ENCODE results near the gene P3H2.
"Not testable (repeated sequence)": the region's sequence is repeated elsewhere in the genome, so short reads cannot be mapped to it uniquely, and the experiment has no call there.

Gene P3H2

GRCh38 chr3:190074817-190075216, 45.9 kb downstream of the P3H2 start (continued):
- TF ChIP-seq ZBTB11 (tag by site-specific recombination; conservative IDR thresholded peaks at IDR 0.05; ENCODE audit: low read depth): no peak

GRCh38 chr3:190073264-190074008, 47.3 kb downstream of the P3H2 start:
- Histone ChIP-seq H3K9me3 (ENCODE audit: control insufficient read depth, insufficient read depth, low read depth, low read length) (no peaks in the 10 kb centered on the region), H3K4me3 (ENCODE audit: low read depth, low read length) (no peak overlapping the region), H3K4me1 (ENCODE audit: control insufficient read depth, insufficient read depth, low read length) (no peaks in the 10 kb centered on the region; the same call in 1 of the 2 replicates), H3K36me3 (ENCODE audit: control insufficient read depth in 2 of 2, insufficient read depth in 1 of 2, low read length in 2 of 2) (no peaks in the 10 kb centered on the region), H3K27ac (ENCODE audit: extremely low read depth, low read depth, low read length) (no peak overlapping the region)
- TF ChIP-seq TRIM28 (IDR thresholded peaks at IDR 0.05; ENCODE audit: borderline replicate concordance, low read length) (peak; percentile 59; the same call in 1 of the 2 replicates), SP2 (tag by site-specific recombination; IDR thresholded peaks at IDR 0.05) (no peak), ZBTB44 (tag by site-specific recombination; IDR thresholded peaks at IDR 0.05) (no peak), PRDM6 (tag by site-specific recombination; IDR thresholded peaks at IDR 0.05) (no peak), ZNF777 (tag by site-specific recombination; IDR thresholded peaks at IDR 0.05; ENCODE audit: borderline replicate concordance) (no peak), GFI1B (tag by site-specific recombination; IDR thresholded peaks at IDR 0.05) (no peak), IKZF3 (tag by site-specific recombination; IDR thresholded peaks at IDR 0.05) (no peak), ZNF670 (tag by site-specific recombination; IDR thresholded peaks at IDR 0.05; ENCODE audit: low read depth) (no peak)
- ChIA-PET CTCF (interaction anchor here (1.6 kb wide), 1 partner anchor 248 kb away, joined by 3 read pairs; the partner anchor contains the start of gene CLDN1), POLR2A (interaction anchor here (0.6 kb wide), 2 partner anchors 10 to 328 kb away, joined by 3 to 4 read pairs; no protein-coding TSS in a partner anchor)

GRCh38 chr3:190072856-190073255, 47.8 kb downstream of the P3H2 start:
- Histone ChIP-seq H3K4me3 (ENCODE audit: low read depth, low read length) (no peak overlapping the region), H3K9me3 (ENCODE audit: control insufficient read depth, insufficient read depth, low read depth, low read length) (no peaks in the 10 kb centered on the region), H3K27ac (ENCODE audit: extremely low read depth, low read depth, low read length) (no peak overlapping the region), H3K36me3 (ENCODE audit: control insufficient read depth in 2 of 2, insufficient read depth in 1 of 2, low read length in 2 of 2) (no peaks in the 10 kb centered on the region), H3K4me1 (ENCODE audit: control insufficient read depth, insufficient read depth, low read length) (no peaks in the 10 kb centered on the region; the same call in 1 of the 2 replicates)
- no peak for TF ChIP-seq ZNF280D (tag by site-specific recombination; IDR thresholded peaks at IDR 0.05)
- POLR2A ChIA-PET: no interaction called here
- CTCF ChIA-PET: interaction anchor here (1.6 kb wide), 1 partner anchor 249 kb away, joined by 3 read pairs; the partner anchor contains the start of gene CLDN1

GRCh38 chr3:190071921-190072320, 48.8 kb downstream of the P3H2 start:
- H3K36me3 ChIP-seq (ENCODE audit: control insufficient read depth in 2 of 2, insufficient read depth in 1 of 2, low read length in 2 of 2); H3K4me3 ChIP-seq (ENCODE audit: low read depth, low read length); POLR2A ChIA-PET; H3K4me1 ChIP-seq (ENCODE audit: control insufficient read depth, insufficient read depth, low read length); H3K9me3 ChIP-seq (ENCODE audit: control insufficient read depth, insufficient read depth, low read depth, low read length); H3K27ac ChIP-seq (ENCODE audit: extremely low read depth, low read depth, low read length): not testable (repeated sequence)
- CTCF ChIA-PET: interaction anchor here (1.6 kb wide), 1 partner anchor 250 kb away, joined by 3 read pairs; the partner anchor contains the start of gene CLDN1
